ENCODE measurements around the gene DHX36. TPM values are rescaled to one million over a fixed set of nuclear protein-coding genes. Genes with fewer than 3 reads are reported as not detected.

DHX36 gene, protein sequence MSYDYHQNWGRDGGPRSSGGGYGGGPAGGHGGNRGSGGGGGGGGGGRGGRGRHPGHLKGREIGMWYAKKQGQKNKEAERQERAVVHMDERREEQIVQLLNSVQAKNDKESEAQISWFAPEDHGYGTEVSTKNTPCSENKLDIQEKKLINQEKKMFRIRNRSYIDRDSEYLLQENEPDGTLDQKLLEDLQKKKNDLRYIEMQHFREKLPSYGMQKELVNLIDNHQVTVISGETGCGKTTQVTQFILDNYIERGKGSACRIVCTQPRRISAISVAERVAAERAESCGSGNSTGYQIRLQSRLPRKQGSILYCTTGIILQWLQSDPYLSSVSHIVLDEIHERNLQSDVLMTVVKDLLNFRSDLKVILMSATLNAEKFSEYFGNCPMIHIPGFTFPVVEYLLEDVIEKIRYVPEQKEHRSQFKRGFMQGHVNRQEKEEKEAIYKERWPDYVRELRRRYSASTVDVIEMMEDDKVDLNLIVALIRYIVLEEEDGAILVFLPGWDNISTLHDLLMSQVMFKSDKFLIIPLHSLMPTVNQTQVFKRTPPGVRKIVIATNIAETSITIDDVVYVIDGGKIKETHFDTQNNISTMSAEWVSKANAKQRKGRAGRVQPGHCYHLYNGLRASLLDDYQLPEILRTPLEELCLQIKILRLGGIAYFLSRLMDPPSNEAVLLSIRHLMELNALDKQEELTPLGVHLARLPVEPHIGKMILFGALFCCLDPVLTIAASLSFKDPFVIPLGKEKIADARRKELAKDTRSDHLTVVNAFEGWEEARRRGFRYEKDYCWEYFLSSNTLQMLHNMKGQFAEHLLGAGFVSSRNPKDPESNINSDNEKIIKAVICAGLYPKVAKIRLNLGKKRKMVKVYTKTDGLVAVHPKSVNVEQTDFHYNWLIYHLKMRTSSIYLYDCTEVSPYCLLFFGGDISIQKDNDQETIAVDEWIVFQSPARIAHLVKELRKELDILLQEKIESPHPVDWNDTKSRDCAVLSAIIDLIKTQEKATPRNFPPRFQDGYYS
- total RNA-seq, result 16.8 and 19.0 TPM in 2 replicates

DNA sequence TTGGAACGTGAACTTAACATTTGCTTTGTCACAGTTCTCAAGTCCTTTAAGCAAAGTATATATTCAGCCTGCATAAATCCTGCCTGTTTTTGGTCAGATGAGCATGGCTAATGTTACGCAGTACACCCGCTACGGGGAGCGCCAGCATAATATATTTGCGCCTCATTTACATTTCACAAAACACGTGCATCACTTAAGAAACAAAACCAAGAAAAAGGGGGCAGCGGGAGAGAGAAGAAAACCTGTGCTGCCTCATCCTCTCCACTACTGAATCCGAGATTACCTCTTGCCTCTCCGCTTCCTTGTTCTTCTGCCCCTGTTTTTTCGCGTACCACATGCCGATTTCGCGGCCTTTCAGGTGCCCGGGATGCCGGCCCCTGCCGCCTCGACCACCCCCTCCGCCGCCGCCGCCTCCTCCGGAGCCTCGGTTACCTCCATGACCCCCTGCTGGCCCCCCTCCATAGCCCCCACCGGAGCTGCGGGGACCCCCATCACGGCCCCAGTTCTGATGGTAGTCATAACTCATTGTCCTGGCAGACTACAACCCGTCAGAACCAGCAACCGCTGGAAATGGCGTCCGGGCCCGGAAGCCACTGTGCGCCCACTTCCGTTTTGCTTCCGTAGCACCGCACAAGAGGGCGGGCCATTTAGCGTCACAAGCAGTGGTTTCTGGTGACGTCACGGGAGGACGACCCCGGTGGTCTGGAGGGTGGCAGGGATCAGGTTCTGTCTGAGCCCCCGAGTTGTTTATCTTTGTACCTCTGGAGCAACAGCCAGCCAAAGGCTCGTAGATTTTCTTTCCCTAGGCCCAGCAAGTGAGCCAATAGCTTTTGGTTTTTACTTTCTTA is at the start of gene DHX36:
TSS of gene DHX36 (minus strand) at position 597 of the 848 bp plus-strand sequence. CDS start at position 526, 71 bp downstream.

Other genes starting within 250 kb of the DHX36 start
- gene ARHGEF26, start 203.1 kb downstream of the DHX36 start, total RNA-seq, result 2.4 and 3.4 TPM in 2 replicates
- not detected in 2 replicates for gene GPR149, start 105.7 kb upstream of the DHX36 start, total RNA-seq